ENCODE measurements around the gene NUDT3. TPM values are rescaled to one million over a fixed set of nuclear protein-coding genes. Genes with fewer than 3 reads are reported as not detected.
A peak's percentile ranks its signal among the peaks of the same experiment; 100 is the strongest.

Gene NUDT3
- total and polyA plus RNA-seq, 9 of the 15 experiments (the other 6 are each of a cell fraction or from before 2014, with no cell fraction given), result 5.4 to 81.2 (median 56.4) TPM

GRCh38 chr6:34284563-34285447 is 107.7 kb downstream of the NUDT3 start (continued):
- TF ChIP-seq ZNF41 (CRISPR knock-in tag; conservative IDR thresholded peaks at IDR 0.05), result no peak
- no peak for TF ChIP-seq HNRNPLL (IDR thresholded peaks at IDR 0.05; ENCODE audit: low read depth, low read length, poor library complexity, severe bottlenecking)
- TF ChIP-seq NELFE (IDR thresholded peaks at IDR 0.05; ENCODE audit: insufficient read depth, insufficient read length), result no peak
- no peak for TF ChIP-seq ZBED1 (IDR thresholded peaks at IDR 0.05)
- TF ChIP-seq PYGO2 (tag; IDR thresholded peaks at IDR 0.05), result no peak
- no peak for TF ChIP-seq CHD1 (IDR thresholded peaks at IDR 0.05; ENCODE audit: low read length)
- no peak for TF ChIP-seq HNRNPL (IDR thresholded peaks at IDR 0.05; ENCODE audit: low read depth, low read length)
- TF ChIP-seq MITF (IDR thresholded peaks at IDR 0.05), result no peak
- no peak for TF ChIP-seq ZNF699 (CRISPR knock-in tag; IDR thresholded peaks at IDR 0.05; ENCODE audit: insufficient replicate concordance)
- no peak for TF ChIP-seq THRA (IDR thresholded peaks at IDR 0.05)
- no peak for TF ChIP-seq ZNF717 (CRISPR knock-in tag; IDR thresholded peaks at IDR 0.05)
- TF ChIP-seq UBTF (IDR thresholded peaks at IDR 0.05; ENCODE audit: borderline replicate concordance in 1 of 2, low read depth in 2 of 2, low read length in 2 of 2), result no peak
- no peak for TF ChIP-seq ZNF146 (CRISPR knock-in tag; IDR thresholded peaks at IDR 0.05; ENCODE audit: unreplicated experiment)
- peak; percentile 27 for TF ChIP-seq NEUROD1 (IDR thresholded peaks at IDR 0.05; ENCODE audit: borderline replicate concordance, low read depth, low read length, partially characterized antibody)
- TF ChIP-seq GTF2F1 (IDR thresholded peaks at IDR 0.05; ENCODE audit: low read depth, low read length), result no peak
- no peak for TF ChIP-seq ZBTB9 (CRISPR knock-in tag; IDR thresholded peaks at IDR 0.05)
- TF ChIP-seq KLF6 (CRISPR knock-in tag; IDR thresholded peaks at IDR 0.05; ENCODE audit: borderline replicate concordance), result no peak
- no peak for TF ChIP-seq MCM7 (IDR thresholded peaks at IDR 0.05)
- no peak for TF ChIP-seq STAT5B (CRISPR knock-in tag; IDR thresholded peaks at IDR 0.05)
- TF ChIP-seq ZEB2 (IDR thresholded peaks at IDR 0.05), result no peak
- TF ChIP-seq TCF15 (CRISPR knock-in tag; IDR thresholded peaks at IDR 0.05), result no peak
- no peak for TF ChIP-seq CBFB (CRISPR knock-in tag; IDR thresholded peaks at IDR 0.05)
